Right atrium auricular region (tissue), 2 donors: ENCODE data around the gene FAM163B. TPM values are rescaled to one million over a fixed set of nuclear protein-coding genes. Genes with fewer than 3 reads are reported as not detected.

Source experiments
- DNase-seq: peaks from one replicate; pipeline ENCODE4 v3.0.0-alpha.2; 2019; ENCODE audit warnings: low spot score
- H3K27ac ChIP-seq, 2 donors: fragments of 200-600 bp; sonication (generic); 1 replicate in 1 of 2; 2 replicates in 1 of 2; pipeline ENCODE4 v1.5.1; 2016 to 2019
- H3K27me3 ChIP-seq, 2 donors: fragments of 200-600 bp; sonication (generic); one replicate each; pipeline versions ENCODE4 v1.5.1 to v1.6.0; 2017 to 2019
- H3K36me3 ChIP-seq: fragments of 200-600 bp; sonication (generic); one replicate; pipeline ENCODE4 v1.5.1; 2016
- H3K4me1 ChIP-seq, 2 donors: fragments of 200-600 bp; sonication (generic); one replicate each; pipeline versions ENCODE4 v1.5.1 to v1.6.0; 2017 to 2019
- H3K4me3 ChIP-seq, 2 donors: fragments of 200-600 bp; sonication (generic); 1 replicate in 1 of 2; 2 replicates in 1 of 2; pipeline ENCODE4 v1.5.1; 2017 to 2019; ENCODE audit warnings: mild to moderate bottlenecking in 1 of 2, moderate library complexity in 1 of 2
- H3K9me3 ChIP-seq, 2 donors: fragments of 200-600 bp; sonication (generic); one replicate each; pipeline ENCODE4 v1.5.1; 2019
- CTCF ChIP-seq, 2 donors: fragments of 200-600 bp; sonication (generic); IDR thresholded peaks; one replicate each; pipeline ENCODE4 v1.5.1; 2019; ENCODE audit warnings: antibody characterized with exemption in 2 of 2
- total RNA-seq, 2 donors: library from RNA; depleted of rRNA; stranded (reverse); fragments of >200 nt; gene quantifications; one replicate each; pipeline ENCODE4 v1.1.0, GENCODE V29; 2016

FAM163B gene
- total RNA-seq, 2 donors from 2014 or later: 1.7 TPM; not detected in 1

- DNase-seq: no peak
- peaks cover 7 to 25% of the 10 kb centered on the region in 2 donors for H3K9me3 ChIP-seq
- no peaks in the 10 kb centered on the region for H3K4me1 ChIP-seq
- H3K36me3 ChIP-seq: no peaks in the 10 kb centered on the region
- TF ChIP-seq CTCF (IDR thresholded peaks at IDR 0.05): no peak
- H3K27ac ChIP-seq: no peak overlapping the region
- no peak overlapping the region for H3K4me3 ChIP-seq
- H3K27me3 ChIP-seq: no peaks in the 10 kb centered on the region
Observed at GRCh38 chr9:133593587-133594253, 15.5 kb downstream of the FAM163B start.

GRCh38 chr9:133592731-133593409 is 16.3 kb downstream of the FAM163B start:
- Histone ChIP-seq H3K27ac (no peak overlapping the region), H3K4me1 (no peaks in the 10 kb centered on the region), H3K4me3 (no peak overlapping the region), H3K36me3 (no peaks in the 10 kb centered on the region), H3K27me3 (no peaks in the 10 kb centered on the region), H3K9me3 (peaks cover 5 to 17% of the 10 kb centered on the region in 2 donors)
- DNase-seq: no peak
- peak in 1 of 2 donors; percentile 16 for TF ChIP-seq CTCF (IDR thresholded peaks at IDR 0.05)

- no peak for DNase-seq
- no peak overlapping the region for H3K4me3 ChIP-seq
- TF ChIP-seq CTCF (IDR thresholded peaks at IDR 0.05): no peak
- no peaks in the 10 kb centered on the region for H3K36me3 ChIP-seq
- H3K27ac ChIP-seq: no peak overlapping the region
- no peaks in the 10 kb centered on the region for H3K27me3 ChIP-seq
- peaks cover 0 to 8% of the 10 kb centered on the region in 2 donors for H3K9me3 ChIP-seq
- no peaks in the 10 kb centered on the region for H3K4me1 ChIP-seq
Observed at GRCh38 chr9:133591985-133592384, 17.2 kb downstream of the FAM163B start.

- Histone ChIP-seq H3K9me3 (peaks cover 0 to 1% of the 10 kb centered on the region in 2 donors), H3K4me3 (no peak overlapping the region), H3K27ac (no peak overlapping the region), H3K27me3 (peaks cover 0 to 4% of the 10 kb centered on the region in 2 donors), H3K36me3 (no peaks in the 10 kb centered on the region), H3K4me1 (no peaks in the 10 kb centered on the region)
- no peak for TF ChIP-seq CTCF (IDR thresholded peaks at IDR 0.05)
- DNase-seq: no peak
Observed at GRCh38 chr9:133591116-133591910, 17.9 kb downstream of the FAM163B start.

GRCh38 chr9:133590231-133590855 is 18.8 kb downstream of the FAM163B start:
- H3K27me3 ChIP-seq: peaks cover 0 to 8% of the 10 kb centered on the region in 2 donors
- no peaks in the 10 kb centered on the region for H3K36me3 ChIP-seq

More at GRCh38 chr9:133590231-133590855, 18.8 kb downstream of the FAM163B start:
- H3K4me1 ChIP-seq: peaks cover 0 to 2% of the 10 kb centered on the region in 2 donors
- H3K9me3 ChIP-seq: no peaks in the 10 kb centered on the region
- no peak for DNase-seq
- H3K27ac ChIP-seq: no peak overlapping the region
- no peak for TF ChIP-seq CTCF (IDR thresholded peaks at IDR 0.05)
- H3K4me3 ChIP-seq: no peak overlapping the region
